ENCODE measurements around the gene GGA2. TPM values are rescaled to one million over a fixed set of nuclear protein-coding genes. Genes with fewer than 3 reads are reported as not detected.

Gene GGA2
- total RNA-seq, 6 donors from 2014 or later: 84.4 to 197 (median 164) TPM

GRCh38 chr16:23527961-23528643, 17.8 kb upstream of the GGA2 start:
- Histone ChIP-seq H3K4me1 (no peaks in the 10 kb centered on the region), H3K4me3 (no peak overlapping the region), H3K36me3 (peaks cover 0 to 83% (median 48%) of the 10 kb centered on the region in 4 donors), H3K9me3 (no peaks in the 10 kb centered on the region), H3K27me3 (no peaks in the 10 kb centered on the region), H3K27ac (peak overlapping the region in 1 of 4 donors; percentile 23)
- TF ChIP-seq EP300 (IDR thresholded peaks at IDR 0.05): no peak
- TF ChIP-seq, protein P1, sequence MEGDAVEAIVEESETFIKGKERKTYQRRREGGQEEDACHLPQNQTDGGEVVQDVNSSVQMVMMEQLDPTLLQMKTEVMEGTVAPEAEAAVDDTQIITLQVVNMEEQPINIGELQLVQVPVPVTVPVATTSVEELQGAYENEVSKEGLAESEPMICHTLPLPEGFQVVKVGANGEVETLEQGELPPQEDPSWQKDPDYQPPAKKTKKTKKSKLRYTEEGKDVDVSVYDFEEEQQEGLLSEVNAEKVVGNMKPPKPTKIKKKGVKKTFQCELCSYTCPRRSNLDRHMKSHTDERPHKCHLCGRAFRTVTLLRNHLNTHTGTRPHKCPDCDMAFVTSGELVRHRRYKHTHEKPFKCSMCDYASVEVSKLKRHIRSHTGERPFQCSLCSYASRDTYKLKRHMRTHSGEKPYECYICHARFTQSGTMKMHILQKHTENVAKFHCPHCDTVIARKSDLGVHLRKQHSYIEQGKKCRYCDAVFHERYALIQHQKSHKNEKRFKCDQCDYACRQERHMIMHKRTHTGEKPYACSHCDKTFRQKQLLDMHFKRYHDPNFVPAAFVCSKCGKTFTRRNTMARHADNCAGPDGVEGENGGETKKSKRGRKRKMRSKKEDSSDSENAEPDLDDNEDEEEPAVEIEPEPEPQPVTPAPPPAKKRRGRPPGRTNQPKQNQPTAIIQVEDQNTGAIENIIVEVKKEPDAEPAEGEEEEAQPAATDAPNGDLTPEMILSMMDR (IDR thresholded peaks at IDR 0.05): no peak
- TF ChIP-seq POLR2AphosphoS5 (IDR thresholded peaks at IDR 0.05): no peak
- TF ChIP-seq POLR2A (IDR thresholded peaks at IDR 0.05): no peak
- WGBS, 2 donors: 87 to 92% methylated on average over 11 of the region's 11 CpGs
- ATAC-seq (ENCODE audit: low FRiP score in 2 of 2) (peak in 1 of 2 donors; percentile 12), DNase-seq (no peak)

GRCh38 chr16:23524886-23525285, 14.6 kb upstream of the GGA2 start:
- H3K27me3 ChIP-seq: no peaks in the 10 kb centered on the region
- H3K36me3 ChIP-seq: peaks cover 0 to 71% (median 42%) of the 10 kb centered on the region in 4 donors
- WGBS, 2 donors: 92 to 94% methylated on average over 2 to 3 of the region's 3 CpGs
- H3K4me3 ChIP-seq: no peak overlapping the region
- no peak for ATAC-seq (ENCODE audit: low FRiP score in 2 of 2)
- H3K9me3 ChIP-seq: no peaks in the 10 kb centered on the region
- TF ChIP-seq EP300 (IDR thresholded peaks at IDR 0.05) (no peak), POLR2AphosphoS5 (IDR thresholded peaks at IDR 0.05) (no peak), POLR2A (IDR thresholded peaks at IDR 0.05) (no peak)
- TF ChIP-seq, protein P1 (IDR thresholded peaks at IDR 0.05): no peak
- no peak for DNase-seq
- H3K4me1 ChIP-seq: no peaks in the 10 kb centered on the region
- no peak overlapping the region for H3K27ac ChIP-seq

DNA sequence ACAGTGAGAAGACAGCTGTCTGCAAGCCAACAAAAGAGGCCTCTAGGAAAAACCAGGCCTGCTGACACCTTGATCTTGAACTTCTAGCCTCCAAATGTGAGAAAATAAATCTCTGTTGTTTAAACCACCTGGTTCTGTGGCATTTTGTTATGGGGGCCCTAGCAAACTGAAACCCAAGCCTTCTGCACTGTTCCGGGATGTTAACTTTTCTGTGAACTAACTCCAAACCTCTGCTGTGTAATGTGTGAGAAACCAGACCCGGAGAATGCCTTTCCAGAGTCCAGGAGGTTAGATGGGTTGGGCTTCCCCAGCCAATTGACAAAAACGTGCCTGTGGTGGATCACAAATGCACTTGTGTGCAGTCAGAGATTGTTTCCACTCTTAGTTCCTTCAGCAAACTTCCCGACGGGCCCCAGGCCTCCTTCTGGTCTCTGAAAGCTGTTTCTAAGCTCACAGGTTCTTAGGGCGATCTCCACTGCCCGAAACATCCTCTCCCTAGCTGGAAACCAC, 13.6 kb upstream of the GGA2 start:
- peak overlapping the region in 2 of 4 donors; percentile 7 to 23 for H3K27ac ChIP-seq

DNA sequence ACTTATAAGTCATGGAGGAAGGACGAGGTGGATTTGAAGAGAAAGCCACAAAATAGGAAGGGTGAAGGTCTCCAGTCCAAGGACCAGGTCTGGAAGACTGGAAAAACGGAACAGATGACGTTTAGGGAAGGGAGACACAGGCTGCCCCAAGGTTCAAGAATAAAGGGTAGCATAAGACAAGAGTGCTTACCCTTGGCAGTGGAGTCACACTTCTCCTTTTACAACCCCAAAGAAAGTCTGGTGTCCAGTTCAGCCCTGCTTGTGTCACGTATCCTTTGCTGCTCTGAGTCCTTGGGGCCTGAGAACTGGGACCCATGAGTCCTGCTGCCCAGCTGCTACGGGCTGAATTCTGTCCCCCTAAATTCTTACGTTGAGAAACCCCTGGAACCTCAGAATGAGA, 13.0 kb upstream of the GGA2 start:
- no peak overlapping the region for H3K4me3 ChIP-seq
- ATAC-seq (ENCODE audit: low FRiP score in 2 of 2) (peak in 1 of 2 donors; percentile 28), DNase-seq (no peak)
- H3K9me3 ChIP-seq: no peaks in the 10 kb centered on the region
- H3K4me1 ChIP-seq: peaks cover 0 to 9% (median 0%) of the 10 kb centered on the region in 4 donors
- no peak for TF ChIP-seq EP300 (IDR thresholded peaks at IDR 0.05)
- TF ChIP-seq, protein P1 (IDR thresholded peaks at IDR 0.05): no peak
- TF ChIP-seq POLR2AphosphoS5 (IDR thresholded peaks at IDR 0.05): no peak
- no peak for TF ChIP-seq POLR2A (IDR thresholded peaks at IDR 0.05)
- peak overlapping the region in 2 of 4 donors; percentile 5 to 7 for H3K27ac ChIP-seq
- WGBS, 2 donors: 93 to 95% methylated on average over 6 of the region's 6 CpGs
- no peaks in the 10 kb centered on the region for H3K27me3 ChIP-seq
- peaks cover 0 to 55% (median 32%) of the 10 kb centered on the region in 4 donors for H3K36me3 ChIP-seq

More for the DNA sequence above, 13.6 kb upstream of the GGA2 start:
- 89 to 90% methylated on average over 7 of the region's 7 CpGs for WGBS, 2 donors
- Histone ChIP-seq H3K36me3 (peaks cover 0 to 61% (median 34%) of the 10 kb centered on the region in 4 donors), H3K4me1 (peaks cover 0 to 3% (median 0%) of the 10 kb centered on the region in 4 donors), H3K27me3 (no peaks in the 10 kb centered on the region), H3K9me3 (no peaks in the 10 kb centered on the region), H3K4me3 (no peak overlapping the region)
- no peak for DNase-seq
- TF ChIP-seq POLR2A (IDR thresholded peaks at IDR 0.05) (no peak), POLR2AphosphoS5 (IDR thresholded peaks at IDR 0.05) (no peak)
- TF ChIP-seq, protein P1 (IDR thresholded peaks at IDR 0.05): no peak
- ATAC-seq (ENCODE audit: low FRiP score in 2 of 2): no peak
